IPS-NIHi11 (cell line): ENCODE results near the gene GOLGA6L10.
"Not testable (repeated sequence)": the region's sequence is repeated elsewhere in the genome, so short reads cannot be mapped to it uniquely, and the experiment has no call there.

ENCODE experiments used
- DNase-seq: peaks from one replicate; pipeline ENCODE4 v3.0.0; 2012; ENCODE audit warnings: mixed read lengths, low spot score

Gene GOLGA6L10

DNA sequence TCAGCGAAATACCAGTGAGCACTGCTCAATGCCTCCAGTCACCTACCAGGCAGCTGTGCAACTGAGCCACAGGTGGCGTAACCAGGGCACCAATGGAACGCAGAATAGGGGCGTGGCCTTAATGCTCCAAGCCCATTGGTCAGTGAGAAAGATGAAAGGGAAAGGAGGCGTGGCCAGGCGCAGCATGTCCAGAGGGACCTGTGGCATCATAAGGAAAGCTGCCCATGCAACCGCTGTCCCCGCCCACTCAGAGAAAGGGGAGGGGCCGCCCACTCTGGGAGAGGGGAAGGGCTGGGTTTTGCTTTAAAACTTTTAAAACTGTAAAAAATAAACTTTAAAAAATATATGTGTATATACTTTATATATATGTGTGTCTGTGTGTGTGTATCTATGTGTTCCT is at the start of gene GOLGA6L10:
TSS of gene GOLGA6L10 (minus strand) at position 101 of the 400 bp plus-strand sequence. CDS start at position 1, 100 bp downstream.
- DNase-seq = not testable (repeated sequence)

DNA sequence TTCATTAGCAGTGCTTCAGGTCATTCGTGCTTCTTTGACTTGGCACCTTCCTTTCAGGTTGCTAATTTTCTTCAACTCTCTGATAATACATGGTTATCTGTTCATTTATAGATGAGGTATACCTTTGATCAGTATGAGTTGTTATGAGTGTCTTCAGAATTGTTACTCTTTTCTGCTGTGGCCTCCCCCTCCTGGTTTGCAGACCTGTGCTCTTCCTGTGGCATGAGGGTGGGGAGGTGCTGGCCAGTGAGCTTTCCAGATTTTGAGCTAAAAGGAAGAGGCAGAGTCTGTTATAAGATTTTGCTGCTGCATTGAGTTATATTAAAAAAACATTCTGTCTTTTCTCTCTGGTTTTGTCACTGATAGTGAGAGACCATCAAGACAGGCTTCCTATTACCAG is 49.5 kb upstream of the GOLGA6L10 start:
- DNase-seq = no peak

- no peak for DNase-seq
Observed at GRCh38 chr15:82397817-82398216, 48.5 kb upstream of the GOLGA6L10 start.

DNA sequence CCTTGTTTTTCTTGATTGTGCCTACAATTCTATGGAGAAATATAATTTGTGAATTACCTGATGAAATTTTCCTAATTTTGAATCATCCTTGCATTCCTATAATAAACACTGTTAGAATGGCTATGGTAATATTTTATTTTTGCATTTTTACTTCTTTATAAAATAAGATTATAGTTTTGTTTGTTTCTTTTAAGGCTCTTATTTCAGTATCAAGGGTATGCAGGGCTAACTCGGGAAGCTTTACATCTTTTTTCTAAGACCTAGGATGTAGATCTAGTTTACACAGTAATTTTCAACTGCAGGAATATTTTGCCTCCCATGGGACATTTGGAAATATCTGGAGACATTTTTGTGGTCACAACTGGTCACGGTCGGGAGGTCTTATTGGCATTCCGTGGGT is 46.5 kb upstream of the GOLGA6L10 start:
- not testable (repeated sequence) for DNase-seq

GRCh38 chr15:82393671-82394070 is 44.4 kb upstream of the GOLGA6L10 start:
- no peak for DNase-seq

GRCh38 chr15:82392077-82392476 is 42.8 kb upstream of the GOLGA6L10 start:
- not testable (repeated sequence) for DNase-seq

DNA sequence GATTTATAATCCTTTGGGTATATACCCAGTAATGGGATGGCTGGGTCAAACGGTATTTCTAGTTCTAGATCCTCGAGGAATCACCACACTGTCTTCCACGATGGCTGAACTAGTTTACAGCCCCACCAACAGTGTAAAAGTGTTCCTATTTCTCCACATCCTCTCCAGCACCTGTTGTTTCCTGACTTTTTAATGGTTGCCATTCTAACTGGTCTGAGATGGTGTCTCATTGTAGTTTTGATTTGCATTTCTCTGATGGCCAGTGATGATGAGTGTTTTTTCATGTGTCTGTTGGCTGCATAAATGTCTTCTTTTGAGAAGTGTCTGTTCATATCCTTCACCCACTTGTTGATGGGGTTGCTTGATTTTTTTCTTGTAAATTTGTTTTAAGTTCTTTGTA is 40.9 kb upstream of the GOLGA6L10 start:
- DNase-seq = not testable (repeated sequence)

DNA sequence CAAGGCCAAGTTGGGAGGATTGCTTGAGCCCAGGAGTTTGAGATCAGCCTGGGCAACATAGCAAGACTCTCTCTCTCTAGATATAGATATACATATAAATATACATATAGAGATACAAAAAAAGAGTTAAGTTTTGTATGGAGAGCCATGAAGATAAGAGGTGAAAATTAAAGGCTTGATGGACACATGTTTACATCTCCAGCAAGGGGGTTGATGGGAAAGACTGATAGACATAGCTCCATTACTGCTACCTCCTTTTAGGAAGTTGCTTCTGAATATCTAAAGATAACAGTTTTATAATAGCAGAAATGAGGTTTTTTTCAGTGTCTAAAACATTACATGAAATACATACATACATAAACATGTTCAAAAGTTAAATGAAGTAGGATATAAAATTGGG is 37.9 kb upstream of the GOLGA6L10 start:
- not testable (repeated sequence) for DNase-seq

GRCh38 chr15:82381330-82381955 is 32.2 kb upstream of the GOLGA6L10 start:
- DNase-seq = not testable (repeated sequence)

GRCh38 chr15:82379552-82379951 is 30.3 kb upstream of the GOLGA6L10 start:
- not testable (repeated sequence) for DNase-seq

DNA sequence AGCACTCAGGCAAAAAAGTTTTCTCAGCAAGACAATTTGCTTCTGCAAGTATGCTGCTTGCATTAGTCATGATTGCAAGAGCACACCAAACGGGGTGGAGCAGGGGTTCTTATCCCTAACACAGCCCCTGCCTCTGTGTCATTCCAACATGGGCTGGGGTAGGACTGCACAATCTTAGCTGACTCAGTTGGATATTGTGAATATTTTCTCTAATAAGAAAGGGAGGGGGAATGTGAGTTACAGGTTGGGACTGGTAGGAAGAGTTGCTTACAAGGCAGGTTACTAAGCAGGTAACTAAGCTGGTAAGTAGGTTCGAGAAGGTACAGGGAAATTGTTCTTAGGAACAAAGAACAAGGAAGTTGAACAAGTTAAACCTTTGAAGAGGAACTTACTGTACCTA is 24.4 kb upstream of the GOLGA6L10 start:
- not testable (repeated sequence) for DNase-seq

- peak; percentile 5 for DNase-seq
Observed at GRCh38 chr15:82371656-82372055, 22.4 kb upstream of the GOLGA6L10 start.

- DNase-seq = not testable (repeated sequence)
Observed at GRCh38 chr15:82367790-82368189, 18.5 kb upstream of the GOLGA6L10 start.

GRCh38 chr15:82365692-82366323 is 16.5 kb upstream of the GOLGA6L10 start:
- not testable (repeated sequence) for DNase-seq

DNA sequence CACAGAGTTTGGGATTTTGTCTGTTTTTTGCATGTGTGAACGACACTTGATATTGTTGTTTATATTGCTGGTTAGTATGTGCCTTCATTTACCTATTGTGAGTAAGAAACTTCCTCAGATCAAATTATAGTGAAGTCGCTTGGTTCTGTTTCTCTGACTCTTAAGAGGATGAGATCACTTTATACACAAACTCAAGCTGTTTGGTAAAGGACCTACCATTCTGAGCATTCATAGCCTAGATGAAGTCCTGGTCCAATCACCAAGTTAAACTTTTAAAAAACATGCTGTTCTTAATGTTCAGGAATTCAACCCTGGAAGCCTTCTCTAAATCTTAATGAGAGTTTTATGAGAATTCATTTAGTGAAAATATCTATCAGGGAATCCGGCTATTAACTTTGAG is 15.3 kb upstream of the GOLGA6L10 start:
- not testable (repeated sequence) for DNase-seq

DNA sequence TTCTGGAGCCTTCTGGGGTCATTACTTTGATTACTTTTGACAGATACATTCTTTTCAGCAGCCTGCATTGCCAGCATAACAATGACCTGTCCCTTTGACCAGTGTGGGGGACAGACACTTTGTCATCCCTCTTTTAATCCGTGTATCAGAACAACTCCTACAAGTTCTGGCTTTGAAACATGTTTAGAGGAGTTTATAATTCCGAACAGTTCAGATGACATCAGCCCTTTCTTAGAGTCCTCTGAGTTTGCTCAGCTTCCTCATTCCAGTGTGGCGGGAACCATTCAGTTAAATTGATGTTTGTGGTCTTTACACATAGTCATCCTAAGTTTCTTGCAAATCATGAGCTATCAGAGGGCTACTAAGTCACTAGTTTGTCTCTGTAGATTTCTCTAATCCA is 13.5 kb upstream of the GOLGA6L10 start:
- not testable (repeated sequence) for DNase-seq

DNA sequence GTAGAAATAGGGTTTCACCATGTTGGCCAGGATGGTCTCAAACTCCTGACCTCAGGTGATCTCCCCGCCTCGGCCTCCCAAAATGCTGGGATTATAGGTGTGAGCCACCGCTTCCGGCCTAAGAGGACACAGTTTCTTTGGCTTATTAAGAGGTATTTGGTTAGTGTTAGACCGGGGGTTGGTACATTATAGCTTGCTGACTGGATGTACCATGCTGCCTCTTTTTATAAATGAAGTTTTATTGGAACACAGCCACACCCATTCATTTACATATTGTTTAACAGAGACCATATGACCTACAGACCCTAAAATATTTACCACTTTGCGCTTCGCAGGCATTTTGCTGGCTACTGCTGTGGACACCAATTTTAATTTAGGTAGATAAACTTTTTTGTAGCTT is 11.3 kb upstream of the GOLGA6L10 start:
- not testable (repeated sequence) for DNase-seq

- not testable (repeated sequence) for DNase-seq
Observed at GRCh38 chr15:82355055-82355454, 5.8 kb upstream of the GOLGA6L10 start.

GRCh38 chr15:82354546-82354945 is 5.3 kb upstream of the GOLGA6L10 start:
- DNase-seq = not testable (repeated sequence)

GRCh38 chr15:82347645-82348044 is 1.6 kb downstream of the GOLGA6L10 start:
- not testable (repeated sequence) for DNase-seq

DNA sequence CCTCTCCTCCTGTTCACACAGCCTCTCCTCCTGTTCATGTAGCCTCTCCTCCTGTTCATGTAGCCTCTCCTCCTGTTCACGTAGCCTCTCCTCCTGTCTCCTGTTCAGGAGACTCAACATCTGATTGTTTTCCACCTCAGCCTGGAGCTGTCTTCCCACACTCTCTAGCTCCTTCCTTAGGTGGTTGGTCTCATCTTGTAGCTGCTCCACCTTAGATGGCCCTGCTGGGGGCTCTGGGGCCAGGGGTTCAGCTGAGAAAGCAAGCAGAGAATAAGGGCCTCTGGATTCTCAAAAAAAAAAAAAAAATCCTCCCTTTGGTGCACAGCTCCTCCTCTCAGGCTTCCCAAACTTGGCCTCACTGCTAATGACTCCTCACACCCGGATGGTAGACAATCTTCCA is 4.1 kb downstream of the GOLGA6L10 start:
- DNase-seq = not testable (repeated sequence)

DNA sequence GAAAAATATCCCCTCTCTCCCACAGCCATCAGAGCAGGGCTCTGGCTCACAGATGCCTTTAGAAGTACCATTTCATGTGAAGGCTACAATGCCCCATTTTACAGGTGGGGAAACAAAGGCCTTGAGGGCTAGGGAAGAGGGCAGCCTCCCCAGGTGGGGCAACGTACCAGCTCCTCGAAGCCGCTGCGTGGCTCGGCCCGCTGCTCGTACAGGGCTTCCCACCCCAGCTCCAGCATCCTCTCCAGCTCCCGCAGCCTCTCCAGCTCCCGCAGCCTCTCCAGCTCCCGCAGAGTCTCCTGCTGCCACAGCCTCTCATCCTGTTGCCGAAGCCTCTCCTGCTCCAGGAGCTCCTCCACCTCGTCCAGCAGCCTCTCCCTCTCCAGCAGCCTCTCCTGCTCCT is 4.9 kb downstream of the GOLGA6L10 start:
- not testable (repeated sequence) for DNase-seq

- not testable (repeated sequence) for DNase-seq
Observed at GRCh38 chr15:82343851-82344250, 5.4 kb downstream of the GOLGA6L10 start.
